Mononuclear cell (primary cell): ENCODE data around the gene HDAC1. TPM values are rescaled to one million over a fixed set of nuclear protein-coding genes. Genes with fewer than 3 reads are reported as not detected.

Source experiments
- H3K27me3 ChIP-seq: 2 replicates; pipeline ENCODE4 v1.6.0; 2011; ENCODE audit warnings: low read length, control low read depth; ENCODE audit not compliant: insufficient read depth
- H3K4me1 ChIP-seq: 2 replicates; pipeline ENCODE4 v1.5.1; 2011; ENCODE audit warnings: mild to moderate bottlenecking, low read length, control low read depth; ENCODE audit not compliant: insufficient read depth
- H3K4me3 ChIP-seq: 2 replicates; pipeline ENCODE4 v1.5.1; 2011; ENCODE audit warnings: mild to moderate bottlenecking, low read length, moderate library complexity
- H3K9me3 ChIP-seq: 2 replicates; pipeline ENCODE4 v1.5.1; 2011; ENCODE audit warnings: low read depth, mild to moderate bottlenecking, control low read depth, low read length
- total RNA-seq: library from RNA; depleted of rRNA; stranded (reverse); fragments of >200 nt; gene quantifications from one replicate; pipeline ENCODE4 v1.2.3, GENCODE V29; 2012

The HDAC1 gene
- total RNA-seq, 1 donor, result 58.8 TPM

DNA sequence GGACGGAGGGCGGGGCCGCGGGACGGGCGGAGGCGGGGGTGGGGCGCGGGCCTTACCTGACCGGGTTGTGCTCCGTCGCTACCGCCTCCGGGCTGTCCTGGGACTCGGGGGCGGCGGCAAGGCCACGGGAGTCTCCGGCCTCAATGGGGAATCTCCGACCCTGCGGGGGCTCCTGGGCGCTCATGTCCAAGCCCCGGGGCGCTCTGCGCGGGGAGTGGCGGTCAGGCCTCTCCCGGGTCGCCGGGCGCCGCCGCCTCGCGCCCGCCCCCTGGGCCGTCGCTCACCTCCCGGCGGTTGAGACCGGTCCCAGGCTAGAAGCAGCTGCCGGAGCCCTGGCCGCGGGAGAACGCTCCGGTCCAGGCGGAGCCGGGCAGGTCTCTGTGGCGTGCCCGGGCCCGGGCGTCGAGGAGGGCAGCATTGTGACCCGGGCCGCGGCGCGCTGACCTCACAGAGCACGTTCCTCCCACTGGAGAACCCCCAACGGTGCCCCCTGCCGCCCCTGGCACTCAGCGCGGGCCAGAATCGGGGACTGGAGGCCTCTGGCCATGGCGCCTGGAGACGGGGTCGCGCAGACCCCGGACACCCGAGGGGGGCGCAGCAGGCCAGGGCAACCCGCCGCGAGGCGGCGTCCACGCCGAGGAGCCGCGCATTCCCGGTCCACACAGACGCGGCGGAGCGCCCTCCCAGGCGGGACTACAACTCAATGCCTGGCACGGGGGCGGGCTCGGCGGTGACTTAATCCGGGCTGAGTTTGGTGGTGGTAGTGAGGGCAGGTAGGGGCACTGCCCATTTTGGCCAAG, 70.0 kb downstream of the HDAC1 start:
- no peaks in the 10 kb centered on the region for H3K9me3 ChIP-seq
- no peak overlapping the region for H3K4me3 ChIP-seq
- peaks cover 27% of the 10 kb centered on the region for H3K4me1 ChIP-seq
- no peaks in the 10 kb centered on the region for H3K27me3 ChIP-seq

DNA sequence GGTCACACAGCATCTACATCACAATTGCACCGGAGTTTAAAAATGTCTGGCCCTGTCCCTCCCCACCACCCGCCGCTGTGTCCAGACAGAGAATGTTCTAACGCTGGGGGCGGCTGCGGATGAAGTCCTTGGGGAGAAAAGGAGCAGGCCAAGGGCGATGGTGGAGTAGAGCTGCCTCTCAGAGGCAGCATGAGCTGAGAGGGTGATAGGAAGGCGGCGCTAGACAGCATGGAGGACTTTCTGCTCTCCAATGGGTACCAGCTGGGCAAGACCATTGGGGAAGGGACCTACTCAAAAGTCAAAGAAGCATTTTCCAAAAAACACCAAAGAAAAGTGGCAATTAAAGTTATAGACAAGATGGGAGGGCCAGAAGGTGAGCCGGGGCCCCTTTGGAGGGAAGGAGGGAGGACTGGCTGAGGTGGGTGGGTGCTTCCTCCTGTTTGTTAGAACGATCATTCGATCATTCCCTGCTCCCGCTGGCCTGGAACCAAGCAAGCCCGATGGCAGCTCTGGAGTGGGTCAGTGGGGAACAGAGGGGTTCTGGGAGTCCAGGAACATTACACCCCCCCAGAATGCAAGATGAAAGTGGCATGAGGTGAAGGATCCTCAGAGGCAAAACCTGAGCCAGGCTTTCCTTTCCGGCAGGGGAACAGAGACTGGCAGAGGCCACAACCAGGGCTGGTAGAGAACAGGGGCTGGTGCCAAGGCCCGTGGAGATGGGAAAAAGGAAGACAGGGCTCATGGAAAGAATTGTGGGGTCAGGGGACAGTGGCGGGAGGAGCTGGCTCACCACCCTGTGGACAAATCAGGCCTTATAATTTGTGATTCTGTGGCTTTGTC, 70.8 kb downstream of the HDAC1 start, which contains the start of the genes FAM229A and TSSK3:
TSS of gene FAM229A (minus strand) at position 12 of the 840 bp plus-strand sequence. CDS start 394 bp downstream, outside the sequence.
TSS of gene TSSK3 (plus strand) at position 66 of the 840 bp plus-strand sequence. CDS start at position 229, 163 bp downstream.
- Histone ChIP-seq H3K4me1 (peaks cover 27% of the 10 kb centered on the region), H3K4me3 (no peak within 1 kb of the TSS), H3K9me3 (no peaks in the 10 kb centered on the region), H3K27me3 (no peaks in the 10 kb centered on the region)

DNA sequence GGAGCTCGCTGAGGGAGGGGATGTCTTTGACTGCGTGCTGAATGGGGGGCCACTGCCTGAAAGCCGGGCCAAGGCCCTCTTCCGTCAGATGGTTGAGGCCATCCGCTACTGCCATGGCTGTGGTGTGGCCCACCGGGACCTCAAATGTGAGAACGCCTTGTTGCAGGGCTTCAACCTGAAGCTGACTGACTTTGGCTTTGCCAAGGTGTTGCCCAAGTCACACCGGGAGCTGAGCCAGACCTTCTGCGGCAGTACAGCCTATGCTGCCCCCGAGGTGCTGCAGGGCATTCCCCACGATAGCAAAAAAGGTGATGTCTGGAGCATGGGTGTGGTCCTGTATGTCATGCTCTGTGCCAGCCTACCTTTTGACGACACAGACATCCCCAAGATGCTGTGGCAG, 71.8 kb downstream of the HDAC1 start:
- Histone ChIP-seq H3K4me1 (peaks cover 27% of the 10 kb centered on the region), H3K9me3 (no peaks in the 10 kb centered on the region), H3K4me3 (no peak overlapping the region), H3K27me3 (no peaks in the 10 kb centered on the region)

DNA sequence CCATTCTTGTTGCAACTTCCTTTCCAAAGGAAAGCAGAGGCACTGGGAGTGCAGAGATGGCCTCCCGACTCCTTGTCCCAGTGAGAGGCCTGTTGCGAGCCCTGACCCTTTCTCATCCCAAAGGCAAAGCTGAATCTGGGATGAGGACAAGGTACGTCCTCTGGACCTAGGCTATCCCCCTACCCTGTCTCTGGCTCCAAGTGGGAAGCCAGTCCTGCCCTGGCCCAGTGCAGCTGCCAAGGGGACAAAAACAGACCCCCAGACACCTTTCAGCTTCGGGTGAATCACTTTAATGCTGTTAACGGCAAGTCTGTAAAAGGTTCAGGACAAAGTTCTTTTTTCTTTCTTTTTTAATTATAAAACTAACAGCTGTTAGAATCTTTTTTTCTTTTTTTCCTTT, 73.0 kb downstream of the HDAC1 start:
- no peak overlapping the region for H3K4me3 ChIP-seq
- H3K9me3 ChIP-seq, result no peaks in the 10 kb centered on the region
- peaks cover 21% of the 10 kb centered on the region for H3K4me1 ChIP-seq

DNA sequence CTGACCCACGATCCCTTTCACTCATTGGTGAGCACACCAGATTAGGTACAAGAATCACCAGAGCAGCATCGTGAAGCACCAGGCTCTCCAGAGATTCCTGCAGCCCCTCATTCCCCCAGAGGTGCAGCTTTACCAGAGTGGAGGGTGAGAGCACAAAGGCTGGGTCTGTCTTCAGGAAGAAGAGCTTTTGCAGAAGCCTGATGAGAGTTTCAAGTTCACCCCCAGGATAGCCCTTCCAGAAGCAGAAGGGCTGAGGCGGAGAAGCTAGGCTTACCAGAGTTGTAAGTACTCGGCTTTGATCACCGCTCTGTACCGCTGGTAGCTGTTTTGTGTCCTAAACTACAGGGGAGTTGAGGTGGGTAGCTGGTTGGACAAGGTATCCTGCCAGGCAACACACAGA, 73.6 kb downstream of the HDAC1 start:
- Histone ChIP-seq H3K9me3 (no peaks in the 10 kb centered on the region), H3K4me3 (no peak overlapping the region), H3K4me1 (peaks cover 15% of the 10 kb centered on the region), H3K27me3 (no peaks in the 10 kb centered on the region)

More for the DNA sequence above, 73.0 kb downstream of the HDAC1 start:
- H3K27me3 ChIP-seq, result no peaks in the 10 kb centered on the region

DNA sequence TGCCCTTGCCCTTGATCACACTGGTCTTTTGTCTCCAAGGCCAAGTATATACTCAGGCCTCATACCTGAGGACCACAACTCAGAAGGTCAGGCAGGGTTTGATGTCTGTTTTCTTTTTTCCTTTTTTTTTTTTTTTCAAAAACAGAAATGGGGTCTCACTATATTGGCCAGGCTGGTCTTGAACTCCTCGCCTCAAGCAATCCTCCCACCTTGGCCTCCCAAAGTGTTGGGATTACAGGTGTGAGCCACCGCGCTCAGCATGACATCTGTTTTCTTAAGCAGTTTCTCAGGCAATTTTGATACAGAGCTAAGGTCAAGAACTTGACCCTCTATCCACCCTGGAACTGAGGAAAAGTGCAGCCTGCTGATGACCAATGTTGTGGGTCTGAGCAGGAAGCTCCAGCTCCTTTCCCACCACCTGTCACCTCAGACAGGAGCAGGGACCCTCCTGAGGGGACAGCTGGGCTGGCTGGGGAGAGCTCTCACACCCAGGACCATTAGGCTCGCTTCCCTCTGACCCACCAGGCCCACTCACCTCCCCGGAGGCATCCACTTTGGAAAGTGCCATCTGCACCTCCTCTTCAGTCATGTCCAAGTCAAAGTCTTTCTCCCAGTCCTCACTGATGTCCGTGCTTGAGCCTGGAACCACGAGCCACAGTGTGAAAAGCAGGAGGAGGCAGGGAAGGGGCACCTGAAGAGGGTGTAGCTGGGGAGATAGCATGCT, 76.2 kb downstream of the HDAC1 start:
- no peaks in the 10 kb centered on the region for H3K27me3 ChIP-seq
- no peaks in the 10 kb centered on the region for H3K9me3 ChIP-seq
- no peak overlapping the region for H3K4me3 ChIP-seq
- peaks cover 13% of the 10 kb centered on the region for H3K4me1 ChIP-seq

DNA sequence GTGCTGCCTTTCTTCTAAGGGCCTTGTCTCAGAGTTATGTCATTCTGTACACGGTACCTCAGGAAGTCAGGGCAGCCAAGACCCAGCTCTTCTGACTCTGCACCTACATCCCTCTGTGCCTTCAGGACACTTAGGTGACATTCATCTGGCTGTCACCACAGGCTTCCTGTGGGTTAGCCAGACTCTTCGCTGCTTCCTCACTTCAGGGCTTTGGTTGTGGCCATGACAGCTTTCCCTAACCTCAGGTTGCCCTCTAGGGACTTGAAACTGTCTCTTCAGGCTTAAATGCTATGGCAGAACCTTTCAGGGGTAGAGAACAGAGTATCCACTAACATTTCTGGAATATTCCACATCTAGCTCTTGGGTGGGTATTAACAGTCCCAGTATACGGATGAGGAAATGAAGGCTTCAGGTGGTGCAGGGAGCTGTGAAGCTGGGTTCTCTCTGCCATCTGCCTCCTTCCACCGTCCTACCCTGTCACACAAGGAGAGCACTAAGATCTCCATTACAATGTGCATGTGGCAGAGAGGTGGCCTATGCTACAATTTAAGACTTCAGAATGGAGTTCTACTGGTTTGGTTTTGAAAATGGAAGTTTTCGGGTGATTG, 80.4 kb downstream of the HDAC1 start:
- Histone ChIP-seq H3K27me3 (no peaks in the 10 kb centered on the region), H3K4me1 (peaks cover 13% of the 10 kb centered on the region), H3K9me3 (no peaks in the 10 kb centered on the region), H3K4me3 (no peak overlapping the region)

DNA sequence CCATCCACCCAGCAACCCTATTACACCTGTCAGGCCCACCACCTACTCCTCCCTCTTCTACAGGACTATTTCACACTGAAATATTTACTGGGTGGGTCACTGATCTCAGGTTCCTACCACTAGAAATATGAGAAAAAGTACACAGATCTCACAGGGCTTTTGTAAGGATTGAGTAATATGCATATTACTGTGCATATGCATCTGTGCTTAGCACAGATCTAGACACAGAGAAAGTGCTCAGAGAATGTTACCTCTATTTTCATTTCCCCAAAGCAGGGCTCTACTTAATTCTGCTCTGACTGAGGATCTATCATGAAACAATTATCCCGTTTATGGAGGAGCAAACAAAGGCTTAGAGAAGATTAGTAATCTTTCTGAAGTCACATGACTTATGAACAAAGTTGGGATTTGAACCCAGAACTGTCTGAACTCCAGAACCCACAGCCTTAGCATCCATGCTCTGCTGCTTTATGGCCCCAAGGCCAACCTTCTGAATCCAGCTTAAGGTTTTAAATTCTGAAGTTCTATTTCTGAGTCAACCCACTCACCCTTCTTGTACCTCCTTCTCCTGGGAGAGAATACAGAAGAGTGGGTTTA, 82.2 kb downstream of the HDAC1 start:
- peaks cover 13% of the 10 kb centered on the region for H3K4me1 ChIP-seq
- no peak overlapping the region for H3K4me3 ChIP-seq
- H3K9me3 ChIP-seq, result no peaks in the 10 kb centered on the region
- H3K27me3 ChIP-seq, result no peaks in the 10 kb centered on the region

DNA sequence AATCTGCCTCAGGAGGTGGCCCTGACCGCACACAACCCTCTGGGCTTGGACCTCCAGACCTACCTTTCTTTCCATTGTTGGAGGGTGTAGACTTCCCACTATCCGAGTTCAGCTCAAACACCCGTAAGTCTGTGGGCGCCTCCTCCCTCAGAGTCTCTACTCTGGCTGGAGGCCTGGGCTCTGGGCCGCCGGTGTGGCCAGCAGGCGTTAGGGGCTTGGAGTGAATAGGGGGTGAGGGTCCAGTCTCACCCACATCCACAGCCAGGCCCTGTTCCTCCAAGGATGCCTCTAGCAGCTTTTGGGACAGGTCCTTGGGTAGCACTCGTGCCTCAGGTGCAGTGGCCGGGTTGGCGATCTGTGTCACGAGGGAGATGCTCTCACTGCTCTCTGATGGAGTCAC, 84.3 kb downstream of the HDAC1 start:
- H3K27me3 ChIP-seq, result no peaks in the 10 kb centered on the region
- no peak overlapping the region for H3K4me3 ChIP-seq
- no peaks in the 10 kb centered on the region for H3K9me3 ChIP-seq
- peaks cover 13% of the 10 kb centered on the region for H3K4me1 ChIP-seq

DNA sequence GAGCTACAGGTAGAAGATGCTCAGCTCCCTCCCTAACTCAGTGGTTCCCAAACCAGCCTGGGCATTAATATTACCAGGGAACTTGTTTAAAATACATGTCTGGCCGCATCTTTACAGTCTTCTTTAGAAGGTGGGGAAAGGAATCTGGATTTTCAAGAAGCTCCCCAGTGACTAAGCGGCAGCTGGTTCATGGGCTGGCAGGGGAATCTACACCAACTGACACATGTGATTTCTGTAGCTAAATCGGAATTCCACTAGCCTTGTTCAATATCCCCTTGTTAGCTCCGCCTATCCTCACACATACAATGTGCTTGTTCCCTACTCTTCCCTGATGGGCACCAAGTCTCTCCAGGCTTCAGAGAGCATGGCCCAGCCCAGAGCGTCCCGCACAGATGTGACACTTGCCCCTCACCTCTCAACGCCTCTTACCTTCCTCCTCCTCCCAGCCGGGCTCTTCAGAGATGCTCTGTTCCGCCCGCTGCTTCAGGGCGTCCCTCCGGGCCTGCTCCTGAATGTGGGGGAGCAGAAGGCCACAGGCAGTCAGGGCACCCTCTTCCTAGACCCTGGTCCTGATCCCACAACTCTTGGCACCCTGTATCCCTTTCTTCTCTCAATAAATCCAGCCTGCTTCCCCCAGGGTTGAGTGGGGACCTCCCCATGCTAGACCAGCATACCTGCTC, 85.8 kb downstream of the HDAC1 start:
- Histone ChIP-seq H3K4me3 (no peak overlapping the region), H3K9me3 (no peaks in the 10 kb centered on the region), H3K27me3 (no peaks in the 10 kb centered on the region), H3K4me1 (peaks cover under 1% of the 10 kb centered on the region)

DNA sequence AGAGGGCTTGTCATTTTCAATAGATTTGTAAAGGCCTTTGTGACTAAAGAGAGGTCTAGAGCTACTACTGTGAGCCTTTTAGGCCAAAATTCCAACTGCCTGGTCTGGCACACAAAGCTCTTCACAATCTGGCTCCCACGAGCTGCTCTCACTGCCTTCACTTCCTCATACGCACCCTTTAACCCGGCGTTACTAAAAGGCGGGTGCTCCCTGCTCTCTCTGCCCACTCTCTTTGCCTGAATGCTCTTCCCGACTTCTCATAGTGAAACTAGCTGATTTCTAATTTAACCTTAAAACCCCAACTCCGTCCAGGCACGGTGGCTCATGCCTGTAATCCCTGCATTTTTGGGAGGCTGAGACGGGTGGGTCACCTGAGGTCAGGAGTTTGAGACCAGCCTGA, 88.2 kb downstream of the HDAC1 start:
- no peaks in the 10 kb centered on the region for H3K4me1 ChIP-seq
- H3K9me3 ChIP-seq, result no peaks in the 10 kb centered on the region
- no peaks in the 10 kb centered on the region for H3K27me3 ChIP-seq
- no peak overlapping the region for H3K4me3 ChIP-seq
